NCI-H2107 treated with DMSO at 0.1 percent for 48 hours (cell line): ENCODE data around the gene PACS2.

Experiments
- DNase-seq: peaks from one replicate; lab custom pipeline; 2025; ENCODE audit not compliant: unreplicated experiment; lab: John Stamatoyannopoulos, UW

Gene PACS2

DNA sequence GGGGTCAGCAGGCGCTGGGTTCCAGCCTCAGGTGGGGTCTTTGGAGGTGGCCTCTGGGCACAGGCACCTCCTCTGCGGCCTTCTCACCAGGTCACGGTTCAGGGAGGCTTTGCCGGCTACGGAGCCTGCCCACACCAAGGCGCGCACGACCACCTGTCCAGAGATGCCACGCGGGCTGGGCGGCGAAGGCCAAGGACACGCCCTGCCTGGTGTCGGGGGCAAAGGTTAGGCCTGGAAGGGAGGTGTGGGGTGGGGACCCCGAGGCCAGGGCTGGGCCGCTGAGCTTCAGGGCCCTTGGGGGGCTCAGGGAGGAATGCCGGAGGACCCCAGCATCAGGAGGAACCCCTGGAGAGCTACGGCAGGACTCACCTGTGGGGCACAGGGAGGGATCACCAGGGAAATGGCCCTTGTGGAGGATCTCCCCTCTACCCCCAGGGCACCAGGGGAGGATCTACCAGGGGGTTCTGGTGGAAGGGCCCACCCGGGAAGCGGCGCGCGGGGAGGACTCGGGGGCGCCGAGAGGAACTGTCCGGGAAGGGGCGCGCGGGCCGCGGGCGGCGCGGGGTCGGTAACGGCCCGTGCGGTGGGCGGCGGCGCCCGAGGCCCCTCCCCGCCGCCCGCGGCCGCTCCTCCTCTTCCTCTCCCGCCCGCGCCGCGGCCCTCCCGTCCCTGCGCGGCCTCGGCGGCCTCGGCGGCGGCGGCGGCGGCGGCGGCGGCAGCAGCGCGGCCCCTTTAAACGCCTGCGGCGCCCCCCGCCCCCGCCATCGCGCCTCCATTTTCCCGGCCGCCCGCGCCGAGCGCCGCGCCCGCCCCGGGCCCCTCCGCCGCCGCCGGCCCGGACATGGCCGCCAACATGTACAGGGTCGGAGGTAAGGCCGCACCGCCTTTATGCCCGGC lies 104.9 kb downstream of the PACS2 start, which contains the start of gene MTA1:
Gene MTA1 (plus strand): TSS at position 633 of the 897 bp plus-strand sequence. CDS start 209 bp downstream, at position 842.
- DNase-seq = no peak

GRCh38 chr14:105420101-105420973 lies 105.8 kb downstream of the PACS2 start:
- no peak for DNase-seq

DNA sequence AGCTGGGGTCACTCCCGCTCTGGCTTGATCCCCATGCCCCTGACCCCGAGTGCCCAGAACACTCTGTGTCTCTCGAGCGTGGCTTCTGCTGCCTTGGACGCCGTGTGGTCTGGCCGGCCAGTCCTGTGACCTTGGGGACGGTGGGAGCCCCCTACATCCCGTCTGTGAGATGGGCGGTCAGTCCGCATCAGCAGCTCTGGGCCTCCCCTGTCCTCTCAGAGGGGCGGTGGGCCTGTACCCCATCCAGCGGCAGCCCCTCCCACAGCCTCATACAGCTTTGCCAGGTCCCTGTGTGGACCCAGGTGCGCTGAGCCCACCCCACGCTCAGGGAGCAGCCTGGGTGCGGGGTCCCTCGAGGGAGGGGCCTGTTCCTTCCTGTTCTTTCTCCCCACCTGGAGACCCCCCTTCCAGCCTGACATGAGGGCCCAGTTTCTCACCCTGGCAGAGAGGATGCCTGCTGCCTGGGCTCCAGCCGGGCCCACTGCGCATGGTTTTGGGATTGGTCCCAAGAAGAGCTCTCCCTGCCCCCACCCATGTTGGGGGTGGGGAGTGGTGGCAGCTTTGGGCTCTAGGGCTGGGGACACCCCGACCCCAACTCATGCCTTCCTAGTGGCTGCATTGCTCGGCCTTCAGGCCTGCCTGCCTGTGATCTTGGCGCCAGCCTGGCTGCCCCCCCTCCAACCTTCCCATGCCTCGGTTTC lies 106.6 kb downstream of the PACS2 start:
- DNase-seq = no peak

GRCh38 chr14:105421723-105422615 lies 107.4 kb downstream of the PACS2 start:
- DNase-seq = no peak

- no peak for DNase-seq
Observed at GRCh38 chr14:105422695-105423487, 108.3 kb downstream of the PACS2 start.

GRCh38 chr14:105423488-105424195 lies 109.1 kb downstream of the PACS2 start:
- no peak for DNase-seq

GRCh38 chr14:105424861-105425260 lies 110.3 kb downstream of the PACS2 start:
- DNase-seq = no peak

- DNase-seq = no peak
Observed at GRCh38 chr14:105425823-105426247, 111.3 kb downstream of the PACS2 start.

- DNase-seq = no peak
Observed at GRCh38 chr14:105426416-105427130, 112.0 kb downstream of the PACS2 start.

- no peak for DNase-seq
Observed at GRCh38 chr14:105427412-105427811, 112.9 kb downstream of the PACS2 start.

- no peak for DNase-seq
Observed at GRCh38 chr14:105427936-105428485, 113.5 kb downstream of the PACS2 start.

DNA sequence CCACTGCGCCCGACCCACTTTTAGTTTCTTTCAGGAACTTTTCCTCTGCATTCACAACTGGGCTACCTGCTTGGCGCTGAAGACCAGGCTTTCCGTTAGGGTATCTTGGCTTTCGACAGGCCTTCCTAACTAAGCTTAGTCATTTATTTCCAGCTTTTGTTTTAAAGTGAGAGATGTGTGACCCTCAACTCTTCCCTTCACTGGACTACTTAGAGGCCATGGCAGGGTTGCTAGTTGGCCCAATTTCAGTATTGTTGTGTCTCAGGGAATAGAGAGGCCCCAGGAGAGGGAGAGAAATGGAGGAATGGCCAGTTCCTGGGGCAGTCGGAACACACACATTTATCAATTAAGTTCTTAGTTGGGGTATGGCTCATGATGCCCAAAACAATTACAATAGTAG lies 115.5 kb downstream of the PACS2 start:
- no peak for DNase-seq

DNA sequence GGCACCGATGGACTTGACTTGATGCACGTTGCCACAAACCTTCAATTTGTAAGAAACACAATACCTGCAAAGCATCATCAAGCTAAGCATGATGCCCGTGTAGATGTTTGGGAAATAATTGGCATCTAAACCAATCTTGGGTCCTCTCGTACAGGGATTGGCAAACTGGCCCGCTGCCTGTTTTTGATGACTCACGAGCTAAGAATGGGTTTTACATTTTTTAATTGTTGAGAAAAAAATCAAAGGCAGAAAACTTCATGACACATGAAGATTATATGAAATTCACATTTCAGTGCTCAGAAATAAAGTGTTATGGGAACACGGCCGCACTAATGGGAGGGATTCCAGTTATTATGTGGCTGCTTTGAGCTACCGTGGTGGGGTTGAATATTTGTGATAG lies 116.0 kb downstream of the PACS2 start:
- no peak for DNase-seq

DNA sequence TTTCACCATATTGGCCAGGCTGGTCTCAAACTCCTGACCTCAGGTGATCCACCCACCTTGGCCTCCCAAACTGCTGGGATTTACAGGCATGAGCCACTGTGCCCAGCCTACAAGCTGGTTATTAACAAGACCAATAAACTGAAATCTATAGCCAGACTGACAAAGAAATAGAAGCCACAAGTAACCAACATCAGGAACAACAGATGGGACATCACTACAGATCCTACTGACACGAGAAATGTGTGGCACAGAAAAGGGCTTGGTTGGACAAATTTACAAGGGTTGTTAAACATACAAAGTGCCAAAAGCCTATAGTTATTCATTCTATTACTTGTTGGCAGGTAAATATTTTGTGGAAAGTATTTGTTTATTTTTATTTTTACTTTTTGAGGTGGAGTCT lies 116.7 kb downstream of the PACS2 start:
- no peak for DNase-seq

DNA sequence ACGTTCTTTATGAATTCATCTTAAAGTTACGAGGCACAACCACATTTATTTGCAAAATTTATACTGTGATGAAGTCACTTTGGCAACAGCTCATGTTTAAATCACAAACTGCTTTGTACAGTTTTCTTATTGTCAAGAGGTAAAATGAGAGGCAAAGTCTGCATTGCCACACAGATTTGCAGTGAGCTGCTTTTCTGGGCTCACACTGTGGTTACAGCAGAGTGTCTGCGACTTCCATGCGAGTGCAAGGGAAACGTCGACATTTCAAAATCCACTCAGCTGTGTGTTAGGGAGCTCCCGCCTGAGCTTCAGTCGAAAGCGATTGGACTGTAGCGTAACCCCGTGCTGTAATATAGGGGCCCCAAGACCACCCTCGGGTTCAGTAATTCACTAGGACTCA lies 118.1 kb downstream of the PACS2 start:
- DNase-seq = no peak

- DNase-seq = no peak
Observed at GRCh38 chr14:105433161-105433605, 118.6 kb downstream of the PACS2 start.

DNA sequence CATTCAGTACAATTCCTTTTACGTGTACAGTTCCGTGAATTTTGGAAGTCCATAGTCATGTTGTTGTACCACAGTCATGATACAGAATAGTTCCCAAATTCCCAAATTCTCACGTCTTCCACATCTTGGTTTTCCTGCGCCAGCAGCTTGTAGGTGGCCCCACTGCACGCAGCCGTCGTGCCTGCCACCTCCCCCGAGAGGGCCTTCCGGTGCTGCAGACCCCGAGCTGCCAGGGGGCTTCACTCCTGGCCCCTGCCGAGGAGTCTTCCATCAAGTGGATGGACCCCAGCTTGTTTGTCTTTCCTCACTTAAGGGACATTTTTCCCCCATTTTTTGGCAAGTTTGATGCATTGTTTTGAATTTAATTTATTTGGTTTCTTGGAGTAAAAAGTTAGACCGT lies 121.9 kb downstream of the PACS2 start:
- no peak for DNase-seq
